Activated CD4-positive, alpha-beta T cell treated with anti-CD3 and anti-CD28 coated beads for 24 hours (primary cell): Measurements from ENCODE around the gene KIAA0586.
"Not testable (repeated sequence)": the region's sequence is repeated elsewhere in the genome, so short reads cannot be mapped to it uniquely, and the experiment has no call there.

Source experiments
- DNase-seq, 2 donors: peaks; one replicate each; pipeline ENCODE4 v3.0.0-alpha.2; 2020; ENCODE audit warnings: low read depth in 2 of 2

KIAA0586 gene

DNA sequence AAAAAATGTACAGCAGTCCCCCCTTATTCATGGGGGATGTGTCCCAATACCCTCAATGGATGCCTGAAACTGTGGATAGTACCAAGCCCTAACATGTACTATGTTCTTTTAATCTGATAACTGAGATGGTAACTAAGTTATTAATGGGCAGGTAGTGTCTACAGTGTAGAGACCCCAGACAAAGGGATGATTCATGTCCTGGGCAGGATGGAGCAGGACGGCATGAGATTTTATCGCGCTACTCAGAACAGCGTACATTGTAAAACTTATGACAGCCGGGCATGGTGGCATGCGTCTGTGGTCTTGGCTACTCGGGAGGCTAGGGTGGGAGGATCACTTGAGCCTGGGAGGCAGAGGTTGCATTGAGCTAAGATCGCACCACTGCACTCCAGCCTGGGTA is 37.1 kb downstream of the KIAA0586 start:
- DNase-seq, result no peak

DNA sequence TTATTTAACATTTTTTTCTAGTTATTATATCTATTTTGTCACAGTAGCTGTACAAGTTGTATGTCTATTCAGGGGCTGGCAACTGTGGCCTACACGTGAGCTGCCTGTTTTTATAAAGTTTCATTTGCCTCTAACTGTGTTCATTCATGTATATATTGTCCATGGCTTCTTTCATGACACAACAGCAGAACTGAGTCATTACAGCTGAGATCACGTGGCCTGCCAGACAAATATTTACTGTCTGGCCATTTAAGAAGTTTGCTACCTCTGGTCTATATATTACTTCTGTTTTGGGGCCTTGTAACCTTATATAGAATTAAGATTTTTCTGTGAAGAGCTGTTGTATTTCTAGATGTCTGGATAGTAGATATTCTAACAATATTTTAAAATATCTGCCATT is 37.9 kb downstream of the KIAA0586 start:
- DNase-seq, result no peak

DNA sequence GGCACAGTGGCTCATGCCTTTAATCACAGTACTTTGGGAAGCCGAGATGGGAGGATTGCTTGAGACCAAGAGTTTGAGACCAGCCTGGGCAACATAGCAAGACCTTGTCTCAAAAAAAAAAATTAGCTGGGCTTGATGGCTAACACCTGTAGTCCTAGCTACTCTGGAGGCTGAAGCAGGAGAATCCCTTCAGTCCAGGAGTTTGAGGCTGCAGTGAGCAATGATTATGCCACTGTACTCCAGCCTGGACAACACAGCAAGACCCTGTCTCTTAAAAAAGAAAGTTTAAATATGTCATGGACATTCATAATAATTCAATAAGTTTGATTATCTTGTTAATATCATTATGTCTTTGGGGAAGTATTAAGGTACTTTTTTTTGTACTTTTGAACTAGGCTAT is 38.9 kb downstream of the KIAA0586 start:
- no peak for DNase-seq

DNA sequence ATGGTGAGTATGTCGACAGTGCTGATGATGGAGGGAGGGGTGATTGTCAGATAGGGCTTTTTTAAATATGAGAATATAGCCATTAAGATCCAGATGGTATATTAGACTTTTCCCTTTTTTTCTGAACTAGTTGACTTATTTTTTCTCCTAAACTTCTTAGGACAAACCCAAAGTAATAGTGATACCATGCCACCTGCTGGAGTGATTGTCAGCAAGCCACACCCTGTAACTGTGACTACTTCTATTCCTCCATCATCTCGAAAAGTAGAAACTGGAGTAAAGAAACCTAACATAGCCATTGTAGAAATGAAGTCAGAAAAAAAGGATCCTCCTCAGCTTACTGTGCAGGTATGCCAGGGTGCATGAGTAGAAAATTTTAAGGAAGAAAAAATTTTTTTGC is 40.1 kb downstream of the KIAA0586 start:
- DNase-seq, result no peak

DNA sequence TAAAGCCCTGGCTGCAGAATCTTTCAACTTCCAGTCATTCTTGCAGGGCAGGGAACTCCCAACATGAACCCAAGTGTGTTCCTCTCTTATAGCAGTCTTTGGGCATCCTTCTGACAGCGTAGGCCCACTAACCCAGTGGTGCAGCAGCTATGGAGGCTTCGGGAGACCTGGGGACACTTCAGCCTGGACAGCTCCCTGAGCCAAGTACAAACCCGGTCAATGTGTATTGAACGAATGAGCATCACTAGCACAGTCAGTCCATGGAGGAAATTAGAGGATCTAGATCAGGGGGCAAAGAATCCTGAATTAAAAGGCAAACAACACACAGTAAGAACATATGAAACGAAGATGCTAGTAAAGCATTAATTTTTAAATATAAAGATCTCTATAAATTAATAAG is 41.8 kb downstream of the KIAA0586 start:
- no peak for DNase-seq

DNA sequence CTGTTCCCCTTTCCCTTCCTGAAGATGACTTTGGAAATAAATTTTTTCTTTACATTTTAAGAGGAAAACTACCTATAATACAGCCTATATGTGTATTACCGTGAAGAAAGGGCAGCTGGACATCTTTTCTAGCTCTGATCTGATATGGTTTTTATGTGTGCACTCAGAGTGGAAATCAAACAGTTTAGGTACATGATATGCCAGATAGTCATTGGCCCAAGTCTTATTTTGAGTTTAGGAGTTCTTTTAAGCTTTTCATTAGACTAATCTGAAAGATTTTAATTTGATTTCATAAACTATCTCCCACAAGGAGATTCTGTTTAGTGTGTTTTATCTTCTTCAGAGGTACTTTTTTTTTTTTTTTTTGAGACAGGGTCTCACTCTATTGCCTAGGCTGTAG is 48.8 kb downstream of the KIAA0586 start:
- no peak for DNase-seq

DNA sequence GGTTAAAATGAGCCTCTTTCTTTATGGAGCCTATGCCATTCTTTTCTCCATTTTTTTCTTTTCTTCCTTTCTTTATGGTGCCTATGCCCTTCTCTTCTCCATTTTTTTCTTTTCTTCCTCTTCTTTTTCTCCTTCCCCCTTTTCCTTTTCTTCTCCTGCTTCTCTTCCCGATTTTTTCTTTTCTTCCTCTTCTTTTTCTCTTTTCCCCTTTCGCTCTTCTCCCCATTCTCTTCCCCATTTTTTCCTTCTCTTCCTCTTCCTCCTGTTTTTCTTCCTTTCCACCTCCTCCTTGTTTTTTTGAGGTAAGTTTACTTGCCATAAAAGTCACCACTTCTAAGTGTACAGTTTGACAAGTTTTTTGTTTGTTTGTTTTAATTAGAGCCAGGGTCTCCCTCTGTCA is 50.1 kb downstream of the KIAA0586 start:
- DNase-seq, result no peak

DNA sequence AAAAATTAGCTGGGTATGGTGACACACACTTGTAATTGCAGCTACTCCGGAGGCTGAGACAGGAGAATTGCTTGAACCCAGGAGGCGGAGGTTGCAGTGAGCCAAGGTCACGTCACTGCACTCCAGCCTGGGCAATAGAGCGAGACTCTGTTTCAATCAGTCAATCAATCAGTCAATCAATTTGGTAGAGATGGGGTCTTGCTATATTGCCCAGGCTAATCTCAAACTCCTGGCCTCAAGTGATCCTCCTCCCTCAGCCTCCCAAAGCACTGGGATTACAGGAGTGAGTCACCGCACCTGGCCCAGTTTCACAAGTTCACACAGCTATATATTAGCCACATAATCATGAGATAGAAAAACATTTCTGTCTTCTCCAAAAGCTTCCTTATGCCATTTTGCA is 50.8 kb downstream of the KIAA0586 start:
- not testable (repeated sequence) for DNase-seq

DNA sequence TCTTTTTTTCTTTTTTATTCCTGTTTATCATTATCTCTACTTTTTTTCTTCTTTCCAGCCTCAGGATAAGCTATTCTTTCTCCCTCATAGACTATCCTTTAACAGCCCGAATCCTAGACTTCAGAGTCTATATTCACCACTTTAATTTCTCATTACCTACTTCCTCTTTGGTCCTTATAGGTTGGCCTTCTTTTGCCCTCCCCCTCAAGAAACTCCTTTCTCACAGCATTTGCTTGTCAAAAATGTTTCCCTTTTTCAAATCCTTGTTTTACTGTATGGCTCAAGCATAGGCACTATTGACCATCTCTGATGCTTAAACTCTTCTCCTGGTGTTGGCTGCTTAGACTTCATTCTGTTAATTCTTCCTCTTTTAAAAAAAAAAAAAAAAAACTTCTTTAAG is 52.5 kb downstream of the KIAA0586 start:
- no peak for DNase-seq

DNA sequence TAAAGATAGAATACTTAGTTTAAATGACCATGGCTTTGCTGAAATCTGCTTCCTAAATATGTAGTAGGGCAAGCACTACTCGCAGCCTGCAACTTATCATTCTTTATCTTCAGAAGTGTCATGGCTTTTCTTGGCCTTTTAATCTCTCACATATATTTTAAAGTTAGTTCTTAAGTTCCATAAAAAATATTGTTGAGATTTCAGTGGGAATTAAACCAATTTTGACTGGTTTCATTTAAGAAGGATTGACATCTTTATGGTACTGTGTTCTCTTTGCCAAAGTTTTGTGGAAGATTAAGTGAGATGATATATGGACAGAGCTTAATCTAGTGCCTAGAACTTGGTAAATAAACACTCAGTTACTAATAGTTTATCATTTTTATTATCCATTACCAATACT is 56.7 kb downstream of the KIAA0586 start:
- no peak for DNase-seq

DNA sequence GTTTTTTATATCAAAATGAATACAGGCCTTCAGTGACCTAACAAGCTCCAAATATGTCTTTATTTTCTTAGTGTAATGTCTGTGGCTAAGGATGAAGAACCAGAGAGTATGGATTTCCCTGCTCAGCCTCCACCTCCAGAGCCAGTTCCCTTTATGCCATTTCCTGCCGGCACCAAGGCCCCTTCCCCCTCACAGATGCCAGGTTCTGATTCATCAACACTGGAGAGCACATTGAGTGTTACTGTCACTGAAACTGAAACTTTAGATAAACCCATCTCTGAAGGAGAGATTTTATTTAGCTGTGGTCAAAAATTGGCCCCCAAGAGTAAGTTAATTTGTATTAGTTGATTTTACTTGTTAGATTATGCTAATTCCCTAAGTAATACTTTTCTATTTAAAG is 61.0 kb downstream of the KIAA0586 start:
- no peak for DNase-seq

DNA sequence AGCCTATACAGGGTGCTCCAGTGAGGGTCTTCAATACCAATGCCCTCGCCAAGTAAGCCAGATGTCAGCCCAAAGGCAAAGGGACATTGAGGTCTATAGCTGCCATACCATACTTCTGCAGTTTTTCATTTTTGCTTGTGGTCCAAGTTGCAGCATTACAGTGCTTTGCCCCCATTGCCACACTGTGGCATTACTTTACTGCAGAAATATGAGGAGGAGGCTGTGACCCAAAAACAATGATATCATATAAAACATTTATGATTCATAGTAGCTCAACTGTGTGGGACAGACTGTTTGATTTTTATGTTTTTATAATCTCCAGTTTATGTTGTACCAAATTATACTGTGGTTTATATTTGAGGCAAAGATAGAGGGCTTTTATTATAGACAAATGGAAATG is 64.1 kb downstream of the KIAA0586 start:
- DNase-seq, result no peak

DNA sequence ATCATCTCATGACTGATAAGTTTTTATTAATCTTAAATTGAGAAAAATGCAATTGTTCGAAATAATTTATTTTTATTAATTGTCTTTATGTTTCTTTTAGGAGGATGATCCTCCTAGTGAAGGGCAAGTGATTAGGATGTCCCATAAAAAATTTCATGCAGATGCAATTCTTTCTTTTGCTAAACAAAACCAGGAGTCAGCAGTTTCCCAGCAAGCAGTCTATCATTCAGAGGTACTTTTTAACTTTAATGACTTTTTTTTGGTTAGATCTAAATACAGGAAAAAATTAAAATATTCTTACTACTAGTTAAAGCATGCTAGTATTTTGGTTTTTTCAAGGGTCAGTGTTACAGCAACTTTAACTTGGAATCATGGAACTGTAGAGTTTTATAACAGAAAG is 64.5 kb downstream of the KIAA0586 start:
- DNase-seq, result no peak

DNA sequence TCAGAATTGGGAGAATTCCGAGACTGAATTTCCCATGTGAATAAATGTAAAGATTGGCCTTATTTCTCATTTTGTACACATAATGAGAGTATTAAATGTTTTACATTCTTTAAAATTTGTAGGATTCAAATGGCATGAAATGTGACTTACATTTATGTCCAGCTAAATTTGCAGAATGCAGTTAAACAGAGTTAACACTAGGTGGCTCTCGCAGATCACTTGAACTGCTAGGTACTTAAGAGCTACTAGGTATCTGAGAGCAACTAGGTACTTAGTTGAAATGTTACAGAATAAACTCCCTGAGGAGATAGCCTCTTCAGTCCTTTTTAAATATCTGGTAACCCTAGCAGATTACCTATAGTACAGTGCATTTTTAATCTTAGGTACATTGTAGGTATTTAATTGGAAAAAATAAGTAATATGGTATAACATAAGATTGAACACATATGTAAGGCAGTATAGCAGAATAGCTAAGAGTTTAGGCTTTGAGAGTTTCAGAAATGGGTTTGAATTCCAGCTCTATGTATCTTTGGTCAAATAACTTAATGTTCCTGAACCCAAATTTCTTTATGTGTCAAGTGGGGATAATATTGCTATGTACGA is 73.8 kb downstream of the KIAA0586 start:
- peak in 1 of 2 donors; percentile 21 for DNase-seq

DNA sequence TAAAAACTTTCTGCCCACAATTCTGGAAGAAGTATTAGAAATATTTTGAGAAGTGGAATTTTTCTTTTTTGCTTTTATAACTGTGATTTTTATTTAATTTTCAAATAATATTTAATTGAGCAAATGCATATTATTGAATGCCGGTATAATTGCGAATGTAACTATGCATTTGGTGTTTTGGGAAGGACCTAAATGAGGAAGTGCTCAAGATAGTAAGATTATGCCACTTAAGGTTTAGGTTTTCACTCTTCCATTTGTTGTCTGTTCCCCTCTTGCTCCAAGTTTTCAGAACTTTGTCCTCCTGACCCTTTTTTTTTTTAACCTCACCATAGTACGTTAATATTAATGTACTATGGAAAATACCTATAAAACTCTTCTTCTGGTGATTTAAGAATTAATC is 85.8 kb downstream of the KIAA0586 start:
- no peak for DNase-seq

DNA sequence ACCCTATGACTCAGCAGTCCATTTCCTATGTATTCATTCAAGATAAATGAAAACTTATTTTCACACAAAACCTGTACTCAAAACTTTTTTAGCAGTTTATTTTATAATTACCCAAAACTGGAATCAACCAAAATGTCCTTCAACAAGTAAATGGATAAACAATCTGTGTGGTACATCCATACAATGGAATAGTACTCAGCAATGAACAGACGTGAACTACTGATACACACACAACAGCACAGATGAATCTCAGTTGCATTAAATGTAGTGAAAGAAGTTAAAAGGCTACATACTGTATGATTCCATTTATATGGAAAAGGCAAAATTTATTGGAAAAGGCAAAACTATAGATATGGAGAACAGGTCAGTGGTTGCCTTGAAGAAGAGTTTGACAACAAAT is 90.1 kb downstream of the KIAA0586 start:
- DNase-seq, result no peak

DNA sequence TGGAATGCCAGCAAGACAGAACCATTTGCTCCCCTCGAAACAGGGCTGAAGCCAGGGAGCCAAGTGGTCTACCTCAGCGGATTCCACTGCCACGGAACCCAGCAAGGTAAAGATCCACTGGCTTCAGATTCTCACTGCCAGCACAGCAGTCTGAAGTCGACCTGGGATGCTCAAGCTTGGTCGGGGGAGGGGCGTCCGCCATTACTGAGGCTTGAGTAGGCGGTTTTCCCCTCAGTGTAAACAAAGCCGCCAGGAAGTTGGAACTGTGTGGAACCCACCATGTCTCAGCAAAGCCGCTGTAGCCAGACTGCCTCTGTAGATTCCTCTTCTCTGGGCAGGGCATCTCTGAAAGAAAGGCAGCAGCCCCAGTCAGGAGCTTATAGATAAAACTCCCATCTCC is 98.2 kb downstream of the KIAA0586 start:
- DNase-seq, result not testable (repeated sequence)

DNA sequence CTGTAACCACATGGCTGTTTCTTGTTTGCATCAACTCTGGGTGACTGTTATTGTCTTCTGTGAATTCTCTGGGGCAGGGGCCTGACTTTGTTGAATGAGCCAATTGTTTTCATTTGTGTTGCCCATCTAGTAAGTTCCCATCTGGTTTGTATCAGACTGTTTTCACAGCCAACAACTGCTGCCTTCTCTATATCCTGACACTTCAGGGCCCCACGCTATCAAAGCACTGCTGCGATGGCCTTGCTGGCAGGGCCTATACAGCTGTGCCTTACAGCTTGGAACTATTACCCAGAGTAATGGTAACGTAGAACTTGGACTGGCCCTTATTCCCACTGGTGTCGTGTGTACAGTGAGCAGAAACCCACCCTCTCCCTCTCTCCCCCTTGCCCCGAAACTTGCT is 105.9 kb downstream of the KIAA0586 start:
- no peak for DNase-seq

DNA sequence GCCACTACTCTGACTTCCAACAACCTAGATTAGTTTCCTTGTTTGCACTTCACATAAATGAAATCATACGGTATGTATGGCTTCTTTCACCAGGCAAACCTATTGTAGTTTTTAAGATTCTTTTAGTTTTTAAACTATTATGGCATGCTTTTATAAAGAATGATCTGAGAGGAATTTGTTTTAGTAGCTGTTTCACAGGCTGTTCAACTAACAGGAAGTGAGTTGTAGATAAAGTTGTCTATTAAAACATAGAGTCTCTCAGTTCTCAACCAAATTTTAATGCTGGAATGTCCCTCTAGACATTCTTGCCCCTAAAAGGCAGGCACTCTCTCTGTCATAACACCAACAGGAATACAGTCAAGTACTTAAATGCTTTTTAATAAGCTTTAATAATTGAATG is 107.5 kb downstream of the KIAA0586 start:
- no peak for DNase-seq

DNA sequence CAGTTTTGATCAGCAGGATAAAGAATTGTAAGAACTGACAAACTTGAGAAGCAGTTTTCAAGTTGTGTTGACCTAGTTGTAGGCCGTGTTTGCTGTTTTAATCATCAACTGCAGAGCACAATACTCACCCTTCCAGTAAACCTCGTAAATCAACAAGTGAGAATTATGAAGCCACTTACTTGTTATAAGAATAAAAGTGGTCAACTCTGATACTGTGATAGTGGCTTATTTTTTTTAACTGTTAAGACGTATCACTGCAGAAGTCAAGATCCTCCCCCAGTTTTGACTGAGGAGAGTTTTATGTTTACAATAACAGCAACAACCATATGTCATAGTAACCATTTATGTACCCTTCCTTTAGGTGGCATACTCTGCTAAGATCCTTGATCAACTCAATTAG is 109.5 kb downstream of the KIAA0586 start:
- no peak for DNase-seq

DNA sequence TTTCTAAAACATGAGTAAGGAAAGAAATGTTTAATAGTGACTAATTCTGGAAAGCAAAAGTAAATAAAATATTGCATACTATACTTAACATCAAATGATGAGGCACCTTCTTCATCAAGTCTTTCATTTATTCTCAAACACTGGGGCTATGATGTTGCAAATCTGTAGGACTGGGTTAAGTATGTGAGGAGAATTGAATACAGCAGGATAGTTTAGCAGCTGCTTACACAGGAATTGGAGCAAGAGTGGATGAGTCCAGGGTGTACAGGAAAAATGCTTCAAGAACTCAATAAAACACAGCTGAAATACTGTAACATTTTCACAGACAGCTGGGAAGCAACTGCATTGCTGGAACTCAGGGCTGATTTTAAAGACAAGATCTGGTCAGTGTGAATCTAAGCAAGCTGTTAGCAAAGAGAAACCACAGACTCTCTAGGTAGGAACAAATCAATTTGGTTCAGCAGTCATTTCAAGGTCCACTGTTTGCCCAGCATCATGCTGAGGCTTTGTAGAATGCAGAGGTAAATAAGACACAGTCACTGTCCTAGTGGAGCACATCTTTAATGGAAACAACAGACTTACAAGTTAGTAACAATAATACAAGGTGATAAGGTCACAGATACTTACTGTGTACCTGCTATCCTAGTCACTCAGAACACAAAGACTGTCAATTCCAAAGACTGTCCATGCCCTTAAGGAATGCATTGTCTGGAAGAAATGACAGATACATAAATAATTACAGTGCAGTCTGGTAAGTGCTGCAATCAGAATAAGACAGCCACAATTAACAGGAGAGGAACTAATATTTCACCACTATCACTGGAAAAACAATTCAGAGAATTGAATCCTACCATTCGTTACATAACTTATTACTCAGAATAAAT is 113.5 kb downstream of the KIAA0586 start:
- no peak for DNase-seq

DNA sequence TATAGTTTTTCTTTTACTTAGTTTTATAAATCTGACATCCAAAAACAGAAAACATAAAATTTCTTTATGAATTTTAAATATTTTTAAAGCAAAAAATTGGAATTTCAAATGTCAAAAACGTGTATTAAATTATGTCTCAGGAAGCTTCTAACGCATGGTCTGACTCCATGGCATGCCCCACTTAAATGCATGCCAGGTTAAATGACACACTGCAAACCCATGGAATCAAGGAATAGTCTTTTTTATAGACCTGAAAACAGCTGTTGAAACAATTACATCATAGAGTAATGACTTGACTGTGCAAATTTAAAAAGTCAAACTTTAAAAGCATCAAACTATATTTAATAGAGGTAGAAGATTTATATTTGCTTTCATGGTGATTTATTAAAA is 114.1 kb downstream of the KIAA0586 start:
- no peak for DNase-seq

DNA sequence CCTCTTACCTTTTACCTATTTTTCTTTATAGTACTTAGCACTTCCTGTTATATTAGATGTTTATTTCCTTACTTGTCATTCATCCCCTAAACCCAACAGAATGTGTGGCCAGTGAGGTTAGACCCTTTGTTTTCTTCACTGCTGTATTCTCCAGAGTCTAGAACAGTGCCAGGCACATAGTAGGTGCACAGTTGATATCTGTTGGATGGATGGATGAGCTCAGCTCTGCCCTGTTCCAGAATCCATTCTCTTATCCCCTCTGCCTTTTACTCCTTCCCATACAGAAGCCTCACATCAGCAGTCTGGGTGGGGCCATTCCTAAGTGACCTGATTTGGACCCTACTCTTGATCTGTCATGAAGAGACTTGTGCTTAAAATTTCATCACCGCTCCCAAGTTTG is 115.7 kb downstream of the KIAA0586 start:
- DNase-seq, result no peak

DNA sequence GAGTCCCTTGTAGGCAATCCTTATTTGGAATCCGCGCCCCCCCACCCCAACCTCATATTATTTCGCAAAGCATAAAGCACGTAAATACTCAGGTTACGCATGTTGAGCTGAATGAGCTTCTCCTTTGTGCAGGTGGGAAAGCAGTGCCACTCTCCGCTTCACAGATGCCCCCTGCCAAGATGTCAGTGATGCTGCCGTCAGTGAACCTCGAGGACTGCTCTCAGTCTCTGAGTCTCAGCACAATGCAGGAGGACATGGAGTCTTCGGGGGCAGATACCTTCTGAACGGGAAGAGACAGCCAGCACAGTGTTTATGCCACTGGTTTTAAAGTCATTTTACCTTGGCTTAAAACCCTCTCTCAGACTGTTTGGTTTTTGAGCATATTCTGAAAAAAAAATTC is 120.1 kb downstream of the KIAA0586 start:
- DNase-seq, result no peak
